H1 (cell line): Measurements from ENCODE around the gene S100A16. TPM values are rescaled to one million over a fixed set of nuclear protein-coding genes. Genes with fewer than 3 reads are reported as not detected.

Experiments
- CTCF ChIA-PET: fragments of 300-600 bp; sonication (Branson Sonifier 250); formaldehyde crosslinking; loops from one replicate; lab custom pipeline; 2021; ENCODE audit not compliant: partially characterized antibody; lab: Charles Lee
- POLR2A ChIA-PET: fragments of 300-600 bp; sonication (Branson Sonifier 250); formaldehyde crosslinking; loops from one replicate; lab custom pipeline; 2021; ENCODE audit warnings: inconsistent platforms; ENCODE audit not compliant: partially characterized antibody; lab: Charles Lee
- DNase-seq, 2 experiments: peaks; one replicate each; pipeline versions ENCODE4 v3.0.0 to v3.0.0-alpha.2; 2010 to 2022; ENCODE audit warnings: low spot score in 2 of 2, low read depth in 1 of 2, mixed read lengths in 1 of 2
- FAIRE-seq: peaks from 2 replicates; lab custom pipeline; 2011; peaks lifted over from hg19 to GRCh38; lab: Jason Lieb, UNC
- H2AFZ ChIP-seq: 2 replicates; pipeline ENCODE4 v1.8.1; 2012; ENCODE audit warnings: low read length, inconsistent platforms
- H2AK5ac ChIP-seq: 2 replicates; pipeline ENCODE4 v1.6.1; 2013; ENCODE audit warnings: low read depth, low read length
- H2BK120ac ChIP-seq: replicated peaks from 2 replicates; pipeline ENCODE3; 2013; ENCODE audit warnings: low read depth, low read length, inconsistent platforms
- H2BK12ac ChIP-seq: 2 replicates; pipeline ENCODE4 v1.6.1; 2013; ENCODE audit warnings: low read depth, low read length
- H2BK15ac ChIP-seq: 2 replicates; pipeline ENCODE4 v1.6.1; 2013; ENCODE audit warnings: low read length
- H2BK20ac ChIP-seq: 2 replicates; pipeline ENCODE4 v1.6.1; 2013; ENCODE audit warnings: low read length
- H2BK5ac ChIP-seq: 2 replicates; pipeline ENCODE4 v1.6.1; 2013; ENCODE audit warnings: low read depth, low read length
- H3K14ac ChIP-seq: 2 replicates; pipeline ENCODE4 v1.6.1; 2013; ENCODE audit warnings: inconsistent platforms; ENCODE audit not compliant: insufficient read length
- H3K18ac ChIP-seq: 2 replicates; pipeline ENCODE4 v1.6.1; 2013; ENCODE audit warnings: low read length; ENCODE audit errors: extremely low read depth
- H3K23ac ChIP-seq: 2 replicates; pipeline ENCODE4 v1.6.1; 2013; ENCODE audit warnings: inconsistent platforms; ENCODE audit not compliant: insufficient read length
- H3K23me2 ChIP-seq: 2 replicates; pipeline ENCODE4 v1.6.1; 2013; ENCODE audit warnings: low read depth, low read length
- H3K27ac ChIP-seq: 2 replicates; pipeline ENCODE4 v1.6.1; 2011; ENCODE audit warnings: low read depth, low read length, inconsistent platforms
- H3K27me3 ChIP-seq, 4 experiments: replicated peaks in 1 of 4; 1 replicate in 1 of 4; 2 replicates in 3 of 4; pipeline versions ENCODE4 v1.6.1 to v1.8.1; 2011 to 2013; ENCODE audit warnings: low read length in 3 of 4, mild to moderate bottlenecking in 3 of 4, inconsistent platforms in 2 of 4, mixed read lengths in 2 of 4, moderate library complexity in 1 of 4; ENCODE audit not compliant: control insufficient read depth in 3 of 4, insufficient read depth in 3 of 4; ENCODE audit errors: extremely low read depth in 1 of 4
- H3K36me3 ChIP-seq, 4 experiments: 2 replicates each; pipeline versions ENCODE4 v1.6.1 to v1.8.1; 2011 to 2013; ENCODE audit warnings: mild to moderate bottlenecking in 4 of 4, low read length in 3 of 4, moderate library complexity in 2 of 4, control low read depth in 1 of 4, inconsistent platforms in 1 of 4; ENCODE audit not compliant: insufficient read depth in 4 of 4, control insufficient read depth in 2 of 4
- H3K4ac ChIP-seq: replicated peaks from 2 replicates; pipeline ENCODE3; 2013; ENCODE audit warnings: low read length, low read depth, mixed read lengths, inconsistent platforms; ENCODE audit not compliant: insufficient read length
- H3K4me1 ChIP-seq, 4 experiments: replicated peaks in 1 of 4; 1 replicate in 1 of 4; 2 replicates in 3 of 4; pipeline versions ENCODE4 v1.6.1 to v1.8.1; 2011 to 2013; ENCODE audit warnings: low read length in 3 of 4, inconsistent platforms in 2 of 4, mixed read lengths in 1 of 4; ENCODE audit not compliant: insufficient read depth in 4 of 4, control insufficient read depth in 3 of 4
- H3K4me2 ChIP-seq, 2 experiments: 2 replicates each; pipeline versions ENCODE4 v1.6.1 to v1.8.1; 2011 to 2013; ENCODE audit warnings: low read depth in 2 of 2, low read length in 2 of 2, control low read depth in 1 of 2, inconsistent platforms in 1 of 2, mild to moderate bottlenecking in 1 of 2; ENCODE audit not compliant: insufficient read depth in 1 of 2
- H3K4me3 ChIP-seq, 4 experiments: fragments of 200-600, 300-600 bp in 1 of 4; sonication (generic), shearing (Covaris generic), sonication (Bioruptor Twin) in 1 of 4; 2 replicates each; pipeline versions ENCODE4 v1.5.1 to v1.8.1; 2011 to 2016; ENCODE audit warnings: low read length in 4 of 4, low read depth in 3 of 4, control low read depth in 2 of 4, inconsistent platforms in 2 of 4, mild to moderate bottlenecking in 2 of 4, mixed read lengths in 1 of 4, moderate library complexity in 1 of 4; ENCODE audit not compliant: insufficient read depth in 2 of 4; ENCODE audit errors: extremely low read depth in 1 of 4
- H3K56ac ChIP-seq: replicated peaks from 2 replicates; pipeline ENCODE3; 2013; ENCODE audit warnings: low read depth, mild to moderate bottlenecking, mixed read lengths, low read length, inconsistent platforms; ENCODE audit not compliant: insufficient read length
- H3K79me1 ChIP-seq: 2 replicates; pipeline ENCODE4 v1.6.1; 2013; ENCODE audit warnings: low read depth, low read length, control low read depth
- H3K79me2 ChIP-seq, 2 experiments: 2 replicates each; pipeline versions ENCODE4 v1.6.1 to v1.8.1; 2012 to 2013; ENCODE audit warnings: low read length in 2 of 2, mild to moderate bottlenecking in 2 of 2, inconsistent platforms in 1 of 2; ENCODE audit not compliant: insufficient read depth in 2 of 2, control insufficient read depth in 1 of 2
- H3K9ac ChIP-seq, 4 experiments: replicated peaks in 1 of 4; 1 replicate in 1 of 4; 2 replicates in 3 of 4; pipeline versions ENCODE4 v1.6.1 to v1.8.1; 2011 to 2013; ENCODE audit warnings: low read depth in 3 of 4, low read length in 3 of 4, control low read depth in 2 of 4, mild to moderate bottlenecking in 2 of 4, moderate library complexity in 2 of 4, inconsistent platforms in 1 of 4; ENCODE audit errors: extremely low read depth in 1 of 4
- H3K9me3 ChIP-seq, 2 experiments: 2 replicates each; pipeline versions ENCODE4 v1.6.1 to v1.8.1; 2012 to 2013; ENCODE audit warnings: mild to moderate bottlenecking in 2 of 2, moderate library complexity in 2 of 2, control low read depth in 1 of 2, inconsistent platforms in 1 of 2, low read depth in 1 of 2, low read length in 1 of 2, mixed read lengths in 1 of 2; ENCODE audit not compliant: insufficient read depth in 2 of 2
- H4K20me1 ChIP-seq, 2 experiments: replicated peaks in 1 of 2; 2 replicates each; pipeline versions ENCODE3 to v1.8.1; 2011 to 2013; ENCODE audit warnings: inconsistent platforms in 2 of 2, low read length in 2 of 2, mild to moderate bottlenecking in 1 of 2; ENCODE audit not compliant: insufficient read depth in 2 of 2, control insufficient read depth in 1 of 2
- H4K5ac ChIP-seq: 2 replicates; pipeline ENCODE4 v1.6.1; 2013; ENCODE audit warnings: low read length, low read depth, mixed read lengths, inconsistent platforms; ENCODE audit not compliant: insufficient read length
- H4K8ac ChIP-seq: 2 replicates; pipeline ENCODE4 v1.8.0; 2013; ENCODE audit warnings: mild to moderate bottlenecking, moderate library complexity, low read length, inconsistent platforms; ENCODE audit not compliant: insufficient read depth; ENCODE audit errors: extremely low read depth
- H4K91ac ChIP-seq: replicated peaks from 2 replicates; pipeline ENCODE3; 2013; ENCODE audit warnings: low read length, mixed read lengths, inconsistent platforms; ENCODE audit not compliant: insufficient read length
- CTBP2 ChIP-seq: IDR thresholded peaks from 2 replicates; pipeline ENCODE4 v1.7.0; 2011; ENCODE audit warnings: borderline replicate concordance, mild to moderate bottlenecking, moderate library complexity, mixed read lengths, low read length; ENCODE audit not compliant: insufficient read depth, insufficient read length
- GTF2F1 ChIP-seq: IDR thresholded peaks from 2 replicates; pipeline ENCODE4 v1.6.1; 2012; ENCODE audit warnings: low read depth, low read length, improper control_type of control experiment, borderline replicate concordance
- HDAC2 ChIP-seq, 2 experiments: fragments of 300-600 bp in 1 of 2; sonication (generic) in 1 of 2; IDR thresholded peaks; 2 replicates each; pipeline ENCODE4 v1.6.1; 2011 to 2012; ENCODE audit warnings: low read depth in 2 of 2, low read length in 2 of 2, mild to moderate bottlenecking in 2 of 2, moderate library complexity in 2 of 2, borderline replicate concordance in 1 of 2, inconsistent platforms in 1 of 2
- JUND ChIP-seq: IDR thresholded peaks from 2 replicates; pipeline ENCODE4 v1.6.1; 2011; ENCODE audit warnings: mild to moderate bottlenecking, improper control_type of control experiment, low read length
- KDM5A ChIP-seq: fragments of 200-600 bp; IDR thresholded peaks from 2 replicates; pipeline ENCODE4 v1.7.1; 2012; ENCODE audit warnings: mild to moderate bottlenecking, low read length, inconsistent platforms, mixed read lengths
- NRF1 ChIP-seq: IDR thresholded peaks from 2 replicates; pipeline ENCODE4 v1.6.1; 2011; ENCODE audit warnings: mild to moderate bottlenecking, low read depth, low read length, improper control_type of control experiment
- SP4 ChIP-seq: IDR thresholded peaks from 2 replicates; pipeline ENCODE4 v1.6.1; 2012; ENCODE audit warnings: low read length, inconsistent platforms
- YY1 ChIP-seq: IDR thresholded peaks from 2 replicates; pipeline ENCODE4 v1.6.1; 2011; ENCODE audit warnings: low read depth, mild to moderate bottlenecking, low read length
- WGBS, 2 experiments: shearing (Covaris generic) in 1 of 2; methylation state at CpG; one replicate each; pipeline versions ENCODE4 v1.1.6 to v1.1.7; 2013 to 2015; ENCODE audit warnings: low lambda C conversion rate in 2 of 2, mixed read lengths in 2 of 2, inconsistent platforms in 1 of 2, low coverage in 1 of 2, missing lambda C conversion rate in 1 of 2; ENCODE audit not compliant: insufficient replicate concordance in 2 of 2, insufficient coverage in 1 of 2, insufficient read length in 1 of 2; ENCODE audit errors: extremely low coverage in 1 of 2, missing lambda C conversion rate in 1 of 2; 5-methylcytosine and 5-hydroxymethylcytosine counted together
- polyA plus RNA-seq, 7 experiments: library from polyadenylated mRNA; depleted of rRNA in 3 of 7; stranded (reverse) in 5 of 7; unstranded in 2 of 7; fragments of >200 nt in 5 of 7; fragments of 200-250 nt in 2 of 7; gene quantifications; 1 replicate in 5 of 7; 2 replicates in 1 of 7; 4 replicates in 1 of 7; pipeline versions ENCODE4 v1.2.1 to v1.2.3, GENCODE V29; 2011 to 2013; ENCODE audit warnings: missing spikeins in 2 of 7, mixed read lengths in 2 of 7
- total RNA-seq: library from RNA; stranded (reverse); fragmentation: NEBNext Ultra II Directional; extraction: Animal tissue kit (Norgen Biotek cat#: 25700); gene quantifications from 2 replicates; pipeline ENCODE4 v1.2.1, GENCODE V29; 2021

The S100A16 gene
- total and polyA plus RNA-seq, 2 of the 8 experiments (the other 6 are each of a cell fraction or from before 2014, with no cell fraction given): 14.9 to 61.4 TPM

DNA sequence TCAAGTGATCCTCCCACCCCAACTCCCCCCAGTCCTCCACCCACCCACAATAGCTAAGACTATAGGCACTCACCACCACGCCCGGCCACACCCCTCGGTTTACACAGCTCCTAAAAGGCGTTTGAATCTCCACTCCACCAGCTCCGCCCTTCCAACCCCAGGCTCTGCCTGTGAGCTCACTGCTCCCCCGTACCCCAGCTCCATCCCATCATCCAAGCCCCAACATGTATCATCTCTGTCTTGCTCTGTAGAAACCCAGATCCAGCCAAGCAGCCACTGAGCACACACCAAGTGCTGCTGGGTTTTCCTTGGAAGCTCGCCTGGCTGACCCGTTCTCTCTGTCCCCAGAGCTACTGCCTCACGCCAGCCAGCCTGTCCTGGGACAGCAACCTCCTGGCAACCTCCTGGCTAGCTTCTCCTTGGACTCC is 35.3 kb downstream of the S100A16 start:
- DNase-seq (no peak), FAIRE-seq (no peak)
- Histone ChIP-seq H4K8ac (no peak overlapping the region), H3K9me3 (peaks cover 0 to 12% of the 10 kb centered on the region in 2 experiments; a peak in 1 of 4 replicates), H2BK12ac (0 out of 2 replicates have a peak overlapping the region, but pooled peaks have one; percentile 17), H3K4me3 (no peak overlapping the region), H3K27me3 (no peaks in the 10 kb centered on the region), H4K91ac (no peak overlapping the region), H3K23me2 (no peaks in the 10 kb centered on the region; the same call in 1 of the 2 replicates), H3K4ac (no peak overlapping the region), H3K79me2 (no peaks in the 10 kb centered on the region), H2BK15ac (no peak overlapping the region), H4K5ac (no peak overlapping the region), H2AFZ (peak overlapping the region; percentile 41; the same call in 1 of the 2 replicates), H2BK5ac (no peak overlapping the region), H3K9ac (no peak overlapping the region), H3K18ac (no peak overlapping the region), H3K4me1 (peaks cover 0 to 3% (median 0%) of the 10 kb centered on the region in 4 experiments; a peak in 2 of 7 replicates), H3K56ac (no peak overlapping the region), H3K36me3 (no peaks in the 10 kb centered on the region), H3K27ac (no peak overlapping the region), H3K79me1 (no peaks in the 10 kb centered on the region), H3K4me2 (no peak overlapping the region), H4K20me1 (no peaks in the 10 kb centered on the region), H2BK120ac (no peak overlapping the region), H3K14ac (no peak overlapping the region), H2AK5ac (no peak overlapping the region), H3K23ac (no peak overlapping the region), H2BK20ac (no peak overlapping the region)
- POLR2A ChIA-PET: interaction anchor here (1.0 to 3.6 kb wide), 5 partner anchors 9 to 413 kb away, joined by 3 to 20 read pairs (median 4); partner anchors contain the start of genes RPS27, S100A13 and S100A16
- CTCF ChIA-PET: interaction anchor here (0.6 to 4.2 kb wide), 11 partner anchors 9 to 222 kb away, joined by 3 to 64 read pairs (median 6); partner anchors contain the start of genes S100A1, S100A13, S100A14 and S100A16
- WGBS, 2 experiments: 84% methylated on average over 9 of the region's 9 CpGs; no CpG with 5 or more reads in 1 of the 2 experiments
- no peak for TF ChIP-seq YY1
- no peak for TF ChIP-seq SP4
- TF ChIP-seq KDM5A: no peak
- no peak for TF ChIP-seq CTBP2
- TF ChIP-seq GTF2F1: no peak
- TF ChIP-seq HDAC2 (IDR thresholded peaks at IDR 0.05; ENCODE audit: borderline replicate concordance in 1 of 2, low read depth in 2 of 2, low read length in 2 of 2): no peak
- TF ChIP-seq JUND: no peak
- no peak for TF ChIP-seq NRF1
